ENCODE results near the gene ETS1. TPM values are rescaled to one million over a fixed set of nuclear protein-coding genes. Genes with fewer than 3 reads are reported as not detected.
A peak's percentile ranks its signal among the peaks of the same experiment; 100 is the strongest.

Gene ETS1
- total RNA-seq, 1 donor from 2014 or later, result 37.1 TPM

GRCh38 chr11:128507936-128508335 lies 79.4 kb downstream of the ETS1 start:
- H3K27ac ChIP-seq (ENCODE audit: low read depth, low read length), result peak overlapping the region; percentile 79
- peaks cover 59 to 73% (median 61%) of the 10 kb centered on the region in 3 donors for H3K4me1 ChIP-seq (ENCODE audit: control insufficient read depth in 3 of 3, insufficient read depth in 3 of 3, low read length in 3 of 3)
- peak overlapping the region; percentile 41 to 65 (median 52) for H3K9ac ChIP-seq (ENCODE audit: low read depth in 1 of 3, low read length in 3 of 3)
- H3K36me3 ChIP-seq (ENCODE audit: control insufficient read depth in 3 of 3, insufficient read depth in 3 of 3, low read length in 3 of 3), result peaks cover 3% of the 10 kb centered on the region in 3 donors
- no peaks in the 10 kb centered on the region for H3K9me3 ChIP-seq (ENCODE audit: control insufficient read depth in 3 of 3, low read length in 3 of 3)
- no peaks in the 10 kb centered on the region for H3K27me3 ChIP-seq (ENCODE audit: control insufficient read depth in 3 of 3, insufficient read depth in 3 of 3, low read length in 3 of 3)
- peak overlapping the region in 1 of 3 donors; percentile 69 for H3K4me3 ChIP-seq (ENCODE audit: low read length in 3 of 3)

GRCh38 chr11:128506999-128507611 lies 80.3 kb downstream of the ETS1 start:
- no peaks in the 10 kb centered on the region for H3K27me3 ChIP-seq (ENCODE audit: control insufficient read depth in 3 of 3, insufficient read depth in 3 of 3, low read length in 3 of 3)
- H3K9ac ChIP-seq (ENCODE audit: low read depth in 1 of 3, low read length in 3 of 3), result peak overlapping the region; percentile 41 to 65 (median 52)
- peak overlapping the region; percentile 79 for H3K27ac ChIP-seq (ENCODE audit: low read depth, low read length)
- no peaks in the 10 kb centered on the region for H3K36me3 ChIP-seq (ENCODE audit: control insufficient read depth in 3 of 3, insufficient read depth in 3 of 3, low read length in 3 of 3)
- peak overlapping the region; percentile 34 to 69 (median 58) for H3K4me3 ChIP-seq (ENCODE audit: low read length in 3 of 3)
- H3K9me3 ChIP-seq (ENCODE audit: control insufficient read depth in 3 of 3, low read length in 3 of 3), result no peaks in the 10 kb centered on the region
- peaks cover 61 to 77% (median 63%) of the 10 kb centered on the region in 3 donors for H3K4me1 ChIP-seq (ENCODE audit: control insufficient read depth in 3 of 3, insufficient read depth in 3 of 3, low read length in 3 of 3)

- Histone ChIP-seq H3K4me1 (ENCODE audit: control insufficient read depth in 3 of 3, insufficient read depth in 3 of 3, low read length in 3 of 3) (peaks cover 68 to 77% (median 70%) of the 10 kb centered on the region in 3 donors), H3K36me3 (ENCODE audit: control insufficient read depth in 3 of 3, insufficient read depth in 3 of 3, low read length in 3 of 3) (no peaks in the 10 kb centered on the region), H3K27me3 (ENCODE audit: control insufficient read depth in 3 of 3, insufficient read depth in 3 of 3, low read length in 3 of 3) (no peaks in the 10 kb centered on the region), H3K9ac (ENCODE audit: low read depth in 1 of 3, low read length in 3 of 3) (peak overlapping the region in 1 of 3 donors; percentile 65), H3K27ac (ENCODE audit: low read depth, low read length) (peak overlapping the region; percentile 79), H3K9me3 (ENCODE audit: control insufficient read depth in 3 of 3, low read length in 3 of 3) (no peaks in the 10 kb centered on the region), H3K4me3 (ENCODE audit: low read length in 3 of 3) (no peak overlapping the region)
Measured at GRCh38 chr11:128506356-128506755, 81.0 kb downstream of the ETS1 start.

- H3K27me3 ChIP-seq (ENCODE audit: control insufficient read depth in 3 of 3, insufficient read depth in 3 of 3, low read length in 3 of 3), result no peaks in the 10 kb centered on the region
- no peak overlapping the region for H3K9ac ChIP-seq (ENCODE audit: low read depth in 1 of 3, low read length in 3 of 3)
- peaks cover 76 to 78% (median 76%) of the 10 kb centered on the region in 3 donors for H3K4me1 ChIP-seq (ENCODE audit: control insufficient read depth in 3 of 3, insufficient read depth in 3 of 3, low read length in 3 of 3)
- H3K9me3 ChIP-seq (ENCODE audit: control insufficient read depth in 3 of 3, low read length in 3 of 3), result no peaks in the 10 kb centered on the region
- no peak overlapping the region for H3K4me3 ChIP-seq (ENCODE audit: low read length in 3 of 3)
- peak overlapping the region; percentile 79 for H3K27ac ChIP-seq (ENCODE audit: low read depth, low read length)
- no peaks in the 10 kb centered on the region for H3K36me3 ChIP-seq (ENCODE audit: control insufficient read depth in 3 of 3, insufficient read depth in 3 of 3, low read length in 3 of 3)
Measured at GRCh38 chr11:128505449-128506065, 81.8 kb downstream of the ETS1 start.

- Histone ChIP-seq H3K4me1 (ENCODE audit: control insufficient read depth in 3 of 3, insufficient read depth in 3 of 3, low read length in 3 of 3) (peaks cover 78 to 83% (median 80%) of the 10 kb centered on the region in 3 donors), H3K4me3 (ENCODE audit: low read length in 3 of 3) (no peak overlapping the region), H3K9ac (ENCODE audit: low read depth in 1 of 3, low read length in 3 of 3) (no peak overlapping the region), H3K36me3 (ENCODE audit: control insufficient read depth in 3 of 3, insufficient read depth in 3 of 3, low read length in 3 of 3) (no peaks in the 10 kb centered on the region), H3K27ac (ENCODE audit: low read depth, low read length) (peak overlapping the region; percentile 79), H3K9me3 (ENCODE audit: control insufficient read depth in 3 of 3, low read length in 3 of 3) (no peaks in the 10 kb centered on the region), H3K27me3 (ENCODE audit: control insufficient read depth in 3 of 3, insufficient read depth in 3 of 3, low read length in 3 of 3) (no peaks in the 10 kb centered on the region)
Measured at GRCh38 chr11:128504486-128504885, 82.9 kb downstream of the ETS1 start.

- Histone ChIP-seq H3K9ac (ENCODE audit: low read depth in 1 of 3, low read length in 3 of 3) (no peak overlapping the region), H3K36me3 (ENCODE audit: control insufficient read depth in 3 of 3, insufficient read depth in 3 of 3, low read length in 3 of 3) (no peaks in the 10 kb centered on the region), H3K27me3 (ENCODE audit: control insufficient read depth in 3 of 3, insufficient read depth in 3 of 3, low read length in 3 of 3) (no peaks in the 10 kb centered on the region), H3K4me1 (ENCODE audit: control insufficient read depth in 3 of 3, insufficient read depth in 3 of 3, low read length in 3 of 3) (peaks cover 83 to 87% (median 87%) of the 10 kb centered on the region in 3 donors), H3K27ac (ENCODE audit: low read depth, low read length) (peak overlapping the region; percentile 79), H3K4me3 (ENCODE audit: low read length in 3 of 3) (no peak overlapping the region), H3K9me3 (ENCODE audit: control insufficient read depth in 3 of 3, low read length in 3 of 3) (no peaks in the 10 kb centered on the region)
Measured at GRCh38 chr11:128503245-128503991, 83.9 kb downstream of the ETS1 start.

GRCh38 chr11:128502726-128503125 lies 84.6 kb downstream of the ETS1 start:
- H3K4me3 ChIP-seq (ENCODE audit: low read length in 3 of 3), result no peak overlapping the region
- H3K27ac ChIP-seq (ENCODE audit: low read depth, low read length), result peak overlapping the region; percentile 79
- H3K4me1 ChIP-seq (ENCODE audit: control insufficient read depth in 3 of 3, insufficient read depth in 3 of 3, low read length in 3 of 3), result peaks cover 87 to 92% (median 88%) of the 10 kb centered on the region in 3 donors
- H3K36me3 ChIP-seq (ENCODE audit: control insufficient read depth in 3 of 3, insufficient read depth in 3 of 3, low read length in 3 of 3), result no peaks in the 10 kb centered on the region
- no peak overlapping the region for H3K9ac ChIP-seq (ENCODE audit: low read depth in 1 of 3, low read length in 3 of 3)
- H3K9me3 ChIP-seq (ENCODE audit: control insufficient read depth in 3 of 3, low read length in 3 of 3), result no peaks in the 10 kb centered on the region
- no peaks in the 10 kb centered on the region for H3K27me3 ChIP-seq (ENCODE audit: control insufficient read depth in 3 of 3, insufficient read depth in 3 of 3, low read length in 3 of 3)

- no peaks in the 10 kb centered on the region for H3K27me3 ChIP-seq (ENCODE audit: control insufficient read depth in 3 of 3, insufficient read depth in 3 of 3, low read length in 3 of 3)
- H3K9ac ChIP-seq (ENCODE audit: low read depth in 1 of 3, low read length in 3 of 3), result no peak overlapping the region
- no peak overlapping the region for H3K4me3 ChIP-seq (ENCODE audit: low read length in 3 of 3)
- peaks cover 87 to 92% (median 88%) of the 10 kb centered on the region in 3 donors for H3K4me1 ChIP-seq (ENCODE audit: control insufficient read depth in 3 of 3, insufficient read depth in 3 of 3, low read length in 3 of 3)
- H3K27ac ChIP-seq (ENCODE audit: low read depth, low read length), result peak overlapping the region; percentile 79
- H3K36me3 ChIP-seq (ENCODE audit: control insufficient read depth in 3 of 3, insufficient read depth in 3 of 3, low read length in 3 of 3), result no peaks in the 10 kb centered on the region
- H3K9me3 ChIP-seq (ENCODE audit: control insufficient read depth in 3 of 3, low read length in 3 of 3), result no peaks in the 10 kb centered on the region
Measured at GRCh38 chr11:128501632-128502549, 85.5 kb downstream of the ETS1 start.

GRCh38 chr11:128501008-128501407 lies 86.3 kb downstream of the ETS1 start:
- Histone ChIP-seq H3K4me3 (ENCODE audit: low read length in 3 of 3) (no peak overlapping the region), H3K27ac (ENCODE audit: low read depth, low read length) (peak overlapping the region; percentile 25), H3K9ac (ENCODE audit: low read depth in 1 of 3, low read length in 3 of 3) (no peak overlapping the region), H3K9me3 (ENCODE audit: control insufficient read depth in 3 of 3, low read length in 3 of 3) (no peaks in the 10 kb centered on the region), H3K4me1 (ENCODE audit: control insufficient read depth in 3 of 3, insufficient read depth in 3 of 3, low read length in 3 of 3) (peaks cover 89 to 93% (median 89%) of the 10 kb centered on the region in 3 donors), H3K27me3 (ENCODE audit: control insufficient read depth in 3 of 3, insufficient read depth in 3 of 3, low read length in 3 of 3) (no peaks in the 10 kb centered on the region), H3K36me3 (ENCODE audit: control insufficient read depth in 3 of 3, insufficient read depth in 3 of 3, low read length in 3 of 3) (no peaks in the 10 kb centered on the region)
